HEK293 (cell line): ENCODE measurements around the gene UFSP2.

Source experiments
- ZNF121 ChIP-seq: fragments of 450-650 bp; formaldehyde crosslinking; IDR thresholded peaks from 2 replicates; pipeline ENCODE4 v1.5.1; 2016; ENCODE audit warnings: missing biosample characterization, missing genetic modification characterization
- ZNF211 ChIP-seq: fragments of 450-650 bp; formaldehyde crosslinking; IDR thresholded peaks from 2 replicates; pipeline ENCODE4 v1.5.1; 2016; ENCODE audit warnings: low read depth, missing biosample characterization, missing genetic modification characterization
- TF ChIP-seq, protein P1 (sequence below): fragments of 450-650 bp; formaldehyde crosslinking; IDR thresholded peaks from 2 replicates; pipeline ENCODE4 v1.5.1; 2016; ENCODE audit warnings: missing biosample characterization, missing genetic modification characterization
- TF ChIP-seq, protein P2 (sequence below): fragments of 450-650 bp; formaldehyde crosslinking; IDR thresholded peaks from 2 replicates; pipeline ENCODE4 v1.5.1; 2016; ENCODE audit warnings: missing biosample characterization, missing genetic modification characterization

DNA sequence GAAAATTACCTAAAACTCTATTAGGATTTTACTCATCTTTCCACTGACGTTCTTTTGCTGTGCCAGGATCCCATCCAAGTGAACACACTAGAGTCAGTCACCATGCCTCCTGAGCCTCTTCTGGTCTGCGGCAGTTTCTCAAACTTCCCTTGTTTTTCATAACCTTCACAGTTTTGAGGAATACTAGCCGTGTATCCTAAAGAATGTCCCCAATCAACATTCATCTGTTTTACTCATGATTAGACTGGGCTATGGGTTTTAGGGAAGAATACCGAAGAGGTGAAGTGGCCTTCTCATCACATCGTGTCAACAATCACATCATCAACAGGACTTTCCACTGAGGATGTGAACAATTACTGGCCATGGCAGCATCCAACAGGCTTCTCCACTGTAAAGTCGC lies 34.8 kb downstream of the UFSP2 start:
- TF ChIP-seq, protein P1, sequence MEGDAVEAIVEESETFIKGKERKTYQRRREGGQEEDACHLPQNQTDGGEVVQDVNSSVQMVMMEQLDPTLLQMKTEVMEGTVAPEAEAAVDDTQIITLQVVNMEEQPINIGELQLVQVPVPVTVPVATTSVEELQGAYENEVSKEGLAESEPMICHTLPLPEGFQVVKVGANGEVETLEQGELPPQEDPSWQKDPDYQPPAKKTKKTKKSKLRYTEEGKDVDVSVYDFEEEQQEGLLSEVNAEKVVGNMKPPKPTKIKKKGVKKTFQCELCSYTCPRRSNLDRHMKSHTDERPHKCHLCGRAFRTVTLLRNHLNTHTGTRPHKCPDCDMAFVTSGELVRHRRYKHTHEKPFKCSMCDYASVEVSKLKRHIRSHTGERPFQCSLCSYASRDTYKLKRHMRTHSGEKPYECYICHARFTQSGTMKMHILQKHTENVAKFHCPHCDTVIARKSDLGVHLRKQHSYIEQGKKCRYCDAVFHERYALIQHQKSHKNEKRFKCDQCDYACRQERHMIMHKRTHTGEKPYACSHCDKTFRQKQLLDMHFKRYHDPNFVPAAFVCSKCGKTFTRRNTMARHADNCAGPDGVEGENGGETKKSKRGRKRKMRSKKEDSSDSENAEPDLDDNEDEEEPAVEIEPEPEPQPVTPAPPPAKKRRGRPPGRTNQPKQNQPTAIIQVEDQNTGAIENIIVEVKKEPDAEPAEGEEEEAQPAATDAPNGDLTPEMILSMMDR (tag by site-specific recombination): no peak
- no peak for TF ChIP-seq ZNF121 (tag by site-specific recombination)
- TF ChIP-seq, protein P2, sequence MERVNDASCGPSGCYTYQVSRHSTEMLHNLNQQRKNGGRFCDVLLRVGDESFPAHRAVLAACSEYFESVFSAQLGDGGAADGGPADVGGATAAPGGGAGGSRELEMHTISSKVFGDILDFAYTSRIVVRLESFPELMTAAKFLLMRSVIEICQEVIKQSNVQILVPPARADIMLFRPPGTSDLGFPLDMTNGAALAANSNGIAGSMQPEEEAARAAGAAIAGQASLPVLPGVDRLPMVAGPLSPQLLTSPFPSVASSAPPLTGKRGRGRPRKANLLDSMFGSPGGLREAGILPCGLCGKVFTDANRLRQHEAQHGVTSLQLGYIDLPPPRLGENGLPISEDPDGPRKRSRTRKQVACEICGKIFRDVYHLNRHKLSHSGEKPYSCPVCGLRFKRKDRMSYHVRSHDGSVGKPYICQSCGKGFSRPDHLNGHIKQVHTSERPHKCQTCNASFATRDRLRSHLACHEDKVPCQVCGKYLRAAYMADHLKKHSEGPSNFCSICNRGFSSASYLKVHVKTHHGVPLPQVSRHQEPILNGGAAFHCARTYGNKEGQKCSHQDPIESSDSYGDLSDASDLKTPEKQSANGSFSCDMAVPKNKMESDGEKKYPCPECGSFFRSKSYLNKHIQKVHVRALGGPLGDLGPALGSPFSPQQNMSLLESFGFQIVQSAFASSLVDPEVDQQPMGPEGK (tag by site-specific recombination): no peak
- no peak for TF ChIP-seq ZNF211 (tag by site-specific recombination)
